ENCODE data around the gene GRIA4.

The GRIA4 gene

DNA sequence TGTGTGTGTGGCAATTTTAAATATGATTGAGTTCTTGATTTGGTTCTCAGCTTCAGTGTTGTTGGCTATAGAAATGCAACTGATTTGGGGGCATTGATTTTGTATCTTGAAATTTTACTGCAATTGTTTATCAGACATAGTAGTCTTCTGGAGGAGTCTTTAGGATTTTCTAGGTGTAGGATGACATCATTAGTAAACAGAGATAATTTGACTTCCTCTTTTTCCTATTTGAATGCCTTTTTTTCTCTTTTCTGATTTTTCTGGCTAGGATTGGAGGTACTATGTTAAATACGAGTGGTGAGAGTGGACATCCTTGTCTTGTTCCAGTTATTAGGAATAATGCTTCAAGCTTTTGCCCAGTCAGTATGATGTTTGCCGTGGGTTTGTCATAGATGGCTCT is 287.3 kb downstream of the GRIA4 start:
- no peak for DNase-seq (ENCODE audit: low read depth)
- TF ChIP-seq, protein P1, sequence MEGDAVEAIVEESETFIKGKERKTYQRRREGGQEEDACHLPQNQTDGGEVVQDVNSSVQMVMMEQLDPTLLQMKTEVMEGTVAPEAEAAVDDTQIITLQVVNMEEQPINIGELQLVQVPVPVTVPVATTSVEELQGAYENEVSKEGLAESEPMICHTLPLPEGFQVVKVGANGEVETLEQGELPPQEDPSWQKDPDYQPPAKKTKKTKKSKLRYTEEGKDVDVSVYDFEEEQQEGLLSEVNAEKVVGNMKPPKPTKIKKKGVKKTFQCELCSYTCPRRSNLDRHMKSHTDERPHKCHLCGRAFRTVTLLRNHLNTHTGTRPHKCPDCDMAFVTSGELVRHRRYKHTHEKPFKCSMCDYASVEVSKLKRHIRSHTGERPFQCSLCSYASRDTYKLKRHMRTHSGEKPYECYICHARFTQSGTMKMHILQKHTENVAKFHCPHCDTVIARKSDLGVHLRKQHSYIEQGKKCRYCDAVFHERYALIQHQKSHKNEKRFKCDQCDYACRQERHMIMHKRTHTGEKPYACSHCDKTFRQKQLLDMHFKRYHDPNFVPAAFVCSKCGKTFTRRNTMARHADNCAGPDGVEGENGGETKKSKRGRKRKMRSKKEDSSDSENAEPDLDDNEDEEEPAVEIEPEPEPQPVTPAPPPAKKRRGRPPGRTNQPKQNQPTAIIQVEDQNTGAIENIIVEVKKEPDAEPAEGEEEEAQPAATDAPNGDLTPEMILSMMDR (IDR thresholded peaks at IDR 0.05; ENCODE audit: control insufficient read depth, insufficient read depth, low read depth, low read length, missing control alignments), result no peak
- H3K4me3 ChIP-seq (ENCODE audit: control insufficient read depth, low read depth, low read length), result no peak overlapping the region

DNA sequence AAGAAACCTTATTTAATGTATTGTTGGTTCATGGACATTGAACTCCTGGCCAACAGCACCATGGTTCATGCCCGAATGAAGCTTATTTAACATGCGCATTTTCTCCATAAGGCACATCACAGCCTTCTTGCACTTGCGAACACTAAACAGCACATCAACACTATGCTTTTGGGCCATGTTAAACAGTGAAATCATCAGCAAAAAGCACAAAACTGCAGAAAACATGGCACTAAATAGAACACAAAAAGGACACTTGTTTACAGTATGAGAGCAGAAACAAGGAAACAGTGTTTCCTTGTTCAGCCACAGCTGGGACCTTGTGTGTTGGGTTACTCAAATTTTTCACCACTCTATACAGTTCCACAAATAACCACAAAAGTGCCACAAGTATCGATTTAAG is 289.9 kb downstream of the GRIA4 start:
- H3K4me3 ChIP-seq (ENCODE audit: control insufficient read depth, low read depth, low read length), result no peak overlapping the region
- TF ChIP-seq, protein P1 (IDR thresholded peaks at IDR 0.05; ENCODE audit: control insufficient read depth, insufficient read depth, low read depth, low read length, missing control alignments), result no peak
- DNase-seq (ENCODE audit: low read depth), result no peak

DNA sequence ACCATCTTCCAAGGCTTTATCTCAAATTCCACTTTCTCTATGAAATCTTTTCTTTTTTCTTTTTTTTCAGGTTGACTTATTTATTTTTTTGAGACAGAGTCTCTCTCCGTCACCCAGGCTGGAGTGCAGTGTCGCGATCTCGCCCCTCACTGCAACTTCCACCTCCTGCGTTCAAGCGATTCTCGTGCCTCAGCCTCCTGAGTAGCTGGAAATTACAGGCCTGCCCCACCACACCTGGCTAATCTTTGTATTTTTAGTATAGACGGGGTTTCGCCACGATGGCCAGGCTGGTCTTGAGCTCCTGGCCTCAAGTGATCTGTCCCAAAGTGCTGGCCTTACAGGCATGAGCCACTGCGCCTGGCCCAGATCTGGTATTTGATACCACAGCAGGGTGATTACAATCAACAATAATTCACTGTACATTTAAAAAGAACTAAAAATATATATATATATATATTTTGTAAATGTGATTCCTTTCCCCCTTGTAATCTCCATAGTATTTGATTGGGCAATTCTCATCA is 290.7 kb downstream of the GRIA4 start:
- no peak overlapping the region for H3K4me3 ChIP-seq (ENCODE audit: control insufficient read depth, low read depth, low read length)
- no peak for DNase-seq (ENCODE audit: low read depth)
- TF ChIP-seq, protein P1 (IDR thresholded peaks at IDR 0.05; ENCODE audit: control insufficient read depth, insufficient read depth, low read depth, low read length, missing control alignments), result no peak

DNA sequence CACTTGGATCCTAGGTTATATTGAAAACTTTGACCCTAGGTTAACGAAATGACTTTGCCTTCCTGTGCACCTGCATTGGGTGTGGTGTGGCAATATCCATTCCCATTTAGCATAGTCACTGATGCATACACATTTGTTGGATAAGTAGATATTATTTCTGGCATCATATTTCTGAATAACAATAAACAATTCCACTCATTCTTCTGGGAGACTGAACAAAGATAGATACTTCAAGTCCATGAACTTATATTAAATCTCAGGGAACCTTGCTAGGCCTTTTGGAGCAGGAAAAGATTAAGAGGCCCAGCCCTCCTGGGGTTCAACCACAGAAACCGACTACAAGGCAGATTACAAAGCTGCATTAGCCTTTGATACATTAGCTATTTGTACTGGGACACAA is 293.2 kb downstream of the GRIA4 start:
- TF ChIP-seq, protein P1 (IDR thresholded peaks at IDR 0.05; ENCODE audit: control insufficient read depth, insufficient read depth, low read depth, low read length, missing control alignments), result no peak
- no peak for DNase-seq (ENCODE audit: low read depth)

DNA sequence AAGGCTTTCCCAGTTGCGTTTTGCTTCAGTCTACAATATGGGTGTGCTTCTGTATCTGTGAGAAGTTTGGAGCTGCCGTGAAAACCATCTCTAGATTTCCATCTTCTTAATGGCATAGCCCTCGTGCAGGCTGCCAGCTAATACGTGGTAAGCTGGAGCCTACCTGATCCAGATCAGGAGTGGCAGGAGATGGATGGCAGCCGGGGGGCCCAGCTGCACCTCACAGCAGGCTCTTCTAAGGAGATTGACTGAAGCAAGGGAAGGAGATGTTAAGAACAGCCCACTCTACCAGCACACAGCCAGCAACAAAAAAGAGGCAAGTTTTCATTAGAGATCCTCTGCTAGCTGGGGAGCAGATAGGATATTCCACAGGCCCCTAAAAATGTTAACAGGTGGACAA is 296.6 kb downstream of the GRIA4 start:
- no peak overlapping the region for H3K4me3 ChIP-seq (ENCODE audit: control insufficient read depth, low read depth, low read length)
- TF ChIP-seq, protein P1 (IDR thresholded peaks at IDR 0.05; ENCODE audit: control insufficient read depth, insufficient read depth, low read depth, low read length, missing control alignments), result no peak
- no peak for DNase-seq (ENCODE audit: low read depth)

More for the DNA sequence above, 293.2 kb downstream of the GRIA4 start:
- H3K4me3 ChIP-seq (ENCODE audit: control insufficient read depth, low read depth, low read length), result no peak overlapping the region

DNA sequence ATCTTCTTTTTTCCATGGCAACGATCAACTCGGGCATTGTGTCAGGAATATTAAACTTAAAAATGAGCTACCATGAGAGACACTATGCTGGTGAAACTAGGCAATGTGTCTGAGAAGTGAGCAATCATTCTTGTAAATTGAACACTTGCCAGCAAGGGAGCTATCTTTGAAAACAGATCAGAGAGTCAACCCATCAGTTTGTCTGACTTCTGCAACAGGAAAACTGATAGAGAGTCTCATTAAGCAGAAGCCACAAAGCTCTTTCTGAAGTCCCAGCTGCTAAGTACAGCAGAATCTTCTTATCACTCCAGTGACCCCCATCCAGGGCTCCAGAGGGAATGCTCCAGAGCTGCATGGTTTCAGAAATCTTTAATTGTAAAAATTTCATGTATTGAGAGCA is 297.4 kb downstream of the GRIA4 start:
- no peak overlapping the region for H3K4me3 ChIP-seq (ENCODE audit: control insufficient read depth, low read depth, low read length)
- TF ChIP-seq, protein P1 (IDR thresholded peaks at IDR 0.05; ENCODE audit: control insufficient read depth, insufficient read depth, low read depth, low read length, missing control alignments), result no peak
- DNase-seq (ENCODE audit: low read depth), result no peak
